HK-2 (cell line): ENCODE measurements around the gene VIPR2.

ENCODE experiments used
- DNase-seq: peaks from one replicate; pipeline ENCODE4 v3.0.0-alpha.2; 2018; ENCODE audit not compliant: unreplicated experiment

VIPR2 gene

GRCh38 chr7:159119851-159120539 lies 24.7 kb downstream of the VIPR2 start:
- no peak for DNase-seq

- no peak for DNase-seq
Observed at GRCh38 chr7:159119026-159119741, 25.5 kb downstream of the VIPR2 start.

GRCh38 chr7:159118623-159119022 lies 26.0 kb downstream of the VIPR2 start:
- DNase-seq, result no peak

- DNase-seq, result no peak
Observed at GRCh38 chr7:159118197-159118595, 26.5 kb downstream of the VIPR2 start.

GRCh38 chr7:159117366-159118196 lies 27.1 kb downstream of the VIPR2 start:
- DNase-seq, result no peak

GRCh38 chr7:159116581-159117339 lies 27.9 kb downstream of the VIPR2 start:
- no peak for DNase-seq

GRCh38 chr7:159115601-159116501 lies 28.8 kb downstream of the VIPR2 start:
- DNase-seq, result no peak

- no peak for DNase-seq
Observed at GRCh38 chr7:159114981-159115380, 29.7 kb downstream of the VIPR2 start.

GRCh38 chr7:159114096-159114495 lies 30.6 kb downstream of the VIPR2 start:
- no peak for DNase-seq

GRCh38 chr7:159113056-159113455 lies 31.6 kb downstream of the VIPR2 start:
- DNase-seq, result no peak

- no peak for DNase-seq
Observed at GRCh38 chr7:159112136-159113011, 32.3 kb downstream of the VIPR2 start.

GRCh38 chr7:159109653-159110035 lies 35.0 kb downstream of the VIPR2 start:
- no peak for DNase-seq

GRCh38 chr7:159108941-159109652 lies 35.6 kb downstream of the VIPR2 start:
- no peak for DNase-seq

- DNase-seq, result no peak
Observed at GRCh38 chr7:159108491-159108890, 36.2 kb downstream of the VIPR2 start.

- DNase-seq, result no peak
Observed at GRCh38 chr7:159107161-159107892, 37.3 kb downstream of the VIPR2 start.

- peak; percentile 8 for DNase-seq
Observed at GRCh38 chr7:159105832-159106811, 38.5 kb downstream of the VIPR2 start.

- no peak for DNase-seq
Observed at GRCh38 chr7:159105066-159105780, 39.4 kb downstream of the VIPR2 start.
